ENCODE measurements around the gene TRIM52.
A peak's percentile ranks its signal among the peaks of the same experiment; 100 is the strongest.

Gene TRIM52

DNA sequence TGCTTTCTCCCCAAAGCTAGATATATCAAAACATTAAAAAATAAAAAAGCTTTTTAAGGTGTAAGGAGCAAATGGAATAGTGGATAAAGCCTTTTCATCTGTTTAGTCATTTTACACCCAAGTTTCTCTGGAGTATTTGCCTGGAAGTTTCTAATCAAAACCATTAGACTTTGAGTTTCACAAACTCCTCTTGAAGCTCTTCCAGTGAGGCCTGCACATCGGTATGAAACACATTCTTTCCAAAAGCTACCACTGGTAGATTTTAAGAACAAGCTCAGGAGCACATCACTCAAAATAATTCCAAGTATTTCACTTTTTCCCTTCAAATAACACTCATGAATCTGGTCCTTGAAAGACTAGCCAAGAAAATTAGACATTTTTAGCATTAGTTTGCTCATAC lies 5.7 kb downstream of the TRIM52 start:
- H3K27me3 ChIP-seq (ENCODE audit: insufficient read depth, low read length), result no peaks in the 10 kb centered on the region
- no peak overlapping the region for H2AFZ ChIP-seq (ENCODE audit: low read length)
- no peaks in the 10 kb centered on the region for H4K20me1 ChIP-seq (ENCODE audit: insufficient read depth, low read length)
- no peak overlapping the region for H3K27ac ChIP-seq (ENCODE audit: low read depth, low read length, poor library complexity, severe bottlenecking)
- H3K9me2 ChIP-seq (ENCODE audit: low read depth, low read length), result no peaks in the 10 kb centered on the region
- H3K36me3 ChIP-seq (ENCODE audit: insufficient read depth, low read length), result peaks cover 41% of the 10 kb centered on the region
- TF ChIP-seq, protein P1, sequence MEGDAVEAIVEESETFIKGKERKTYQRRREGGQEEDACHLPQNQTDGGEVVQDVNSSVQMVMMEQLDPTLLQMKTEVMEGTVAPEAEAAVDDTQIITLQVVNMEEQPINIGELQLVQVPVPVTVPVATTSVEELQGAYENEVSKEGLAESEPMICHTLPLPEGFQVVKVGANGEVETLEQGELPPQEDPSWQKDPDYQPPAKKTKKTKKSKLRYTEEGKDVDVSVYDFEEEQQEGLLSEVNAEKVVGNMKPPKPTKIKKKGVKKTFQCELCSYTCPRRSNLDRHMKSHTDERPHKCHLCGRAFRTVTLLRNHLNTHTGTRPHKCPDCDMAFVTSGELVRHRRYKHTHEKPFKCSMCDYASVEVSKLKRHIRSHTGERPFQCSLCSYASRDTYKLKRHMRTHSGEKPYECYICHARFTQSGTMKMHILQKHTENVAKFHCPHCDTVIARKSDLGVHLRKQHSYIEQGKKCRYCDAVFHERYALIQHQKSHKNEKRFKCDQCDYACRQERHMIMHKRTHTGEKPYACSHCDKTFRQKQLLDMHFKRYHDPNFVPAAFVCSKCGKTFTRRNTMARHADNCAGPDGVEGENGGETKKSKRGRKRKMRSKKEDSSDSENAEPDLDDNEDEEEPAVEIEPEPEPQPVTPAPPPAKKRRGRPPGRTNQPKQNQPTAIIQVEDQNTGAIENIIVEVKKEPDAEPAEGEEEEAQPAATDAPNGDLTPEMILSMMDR (IDR thresholded peaks at IDR 0.05; ENCODE audit: low read length), result no peak
- TF ChIP-seq EZH2 (IDR thresholded peaks at IDR 0.05; ENCODE audit: borderline replicate concordance, low read length), result no peak
- H3K4me3 ChIP-seq (ENCODE audit: low read depth, low read length, poor library complexity, severe bottlenecking), result no peak overlapping the region
- no peaks in the 10 kb centered on the region for H3F3A ChIP-seq (ENCODE audit: insufficient read depth, low read length)
- no peak overlapping the region for H3K9ac ChIP-seq (ENCODE audit: low read length)
- H3K4me2 ChIP-seq (ENCODE audit: low read length), result no peak overlapping the region
- H3K79me2 ChIP-seq (ENCODE audit: insufficient read depth, low read length), result peaks cover 47% of the 10 kb centered on the region
- H3K9me3 ChIP-seq (ENCODE audit: low read length), result no peaks in the 10 kb centered on the region
- peaks cover 57% of the 10 kb centered on the region for H3K4me1 ChIP-seq (ENCODE audit: insufficient read depth, low read length, severe bottlenecking)

DNA sequence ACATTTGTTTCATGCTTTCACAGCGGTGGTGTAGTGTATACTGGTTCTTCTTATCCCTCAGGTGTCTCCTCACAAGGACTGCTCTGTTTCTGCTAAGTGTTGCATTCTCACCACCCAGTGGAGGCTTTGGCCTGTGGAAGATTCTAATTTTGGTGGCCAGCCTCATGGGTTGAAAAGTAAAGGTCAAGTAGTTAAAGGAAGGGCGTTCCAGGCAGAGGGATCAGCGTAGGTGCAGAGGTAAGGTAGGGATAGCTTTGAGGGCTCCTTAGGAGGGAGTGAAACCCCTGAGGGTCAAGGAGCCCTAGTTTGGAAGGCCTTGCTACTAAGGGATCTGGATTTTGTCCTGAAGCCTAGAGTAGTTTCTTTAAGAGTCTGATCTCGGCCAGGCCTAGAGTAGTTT lies 12.7 kb downstream of the TRIM52 start:
- Histone ChIP-seq H3K9me3 (ENCODE audit: low read length) (no peaks in the 10 kb centered on the region), H2AFZ (ENCODE audit: low read length) (no peak overlapping the region), H3K27me3 (ENCODE audit: insufficient read depth, low read length) (no peaks in the 10 kb centered on the region), H3K4me3 (ENCODE audit: low read depth, low read length, poor library complexity, severe bottlenecking) (peak overlapping the region; percentile 96), H3K79me2 (ENCODE audit: insufficient read depth, low read length) (peaks cover 14% of the 10 kb centered on the region), H3K4me1 (ENCODE audit: insufficient read depth, low read length, severe bottlenecking) (peaks cover 65% of the 10 kb centered on the region), H3K9me2 (ENCODE audit: low read depth, low read length) (no peaks in the 10 kb centered on the region), H3K9ac (ENCODE audit: low read length) (peak overlapping the region; percentile 67), H3K27ac (ENCODE audit: low read depth, low read length, poor library complexity, severe bottlenecking) (peak overlapping the region; percentile 84), H3F3A (ENCODE audit: insufficient read depth, low read length) (no peaks in the 10 kb centered on the region), H4K20me1 (ENCODE audit: insufficient read depth, low read length) (no peaks in the 10 kb centered on the region), H3K36me3 (ENCODE audit: insufficient read depth, low read length) (peaks cover 10% of the 10 kb centered on the region), H3K4me2 (ENCODE audit: low read length) (peak overlapping the region; percentile 90)
- TF ChIP-seq, protein P1 (IDR thresholded peaks at IDR 0.05; ENCODE audit: low read length), result no peak
- TF ChIP-seq EZH2 (IDR thresholded peaks at IDR 0.05; ENCODE audit: borderline replicate concordance, low read length), result no peak

DNA sequence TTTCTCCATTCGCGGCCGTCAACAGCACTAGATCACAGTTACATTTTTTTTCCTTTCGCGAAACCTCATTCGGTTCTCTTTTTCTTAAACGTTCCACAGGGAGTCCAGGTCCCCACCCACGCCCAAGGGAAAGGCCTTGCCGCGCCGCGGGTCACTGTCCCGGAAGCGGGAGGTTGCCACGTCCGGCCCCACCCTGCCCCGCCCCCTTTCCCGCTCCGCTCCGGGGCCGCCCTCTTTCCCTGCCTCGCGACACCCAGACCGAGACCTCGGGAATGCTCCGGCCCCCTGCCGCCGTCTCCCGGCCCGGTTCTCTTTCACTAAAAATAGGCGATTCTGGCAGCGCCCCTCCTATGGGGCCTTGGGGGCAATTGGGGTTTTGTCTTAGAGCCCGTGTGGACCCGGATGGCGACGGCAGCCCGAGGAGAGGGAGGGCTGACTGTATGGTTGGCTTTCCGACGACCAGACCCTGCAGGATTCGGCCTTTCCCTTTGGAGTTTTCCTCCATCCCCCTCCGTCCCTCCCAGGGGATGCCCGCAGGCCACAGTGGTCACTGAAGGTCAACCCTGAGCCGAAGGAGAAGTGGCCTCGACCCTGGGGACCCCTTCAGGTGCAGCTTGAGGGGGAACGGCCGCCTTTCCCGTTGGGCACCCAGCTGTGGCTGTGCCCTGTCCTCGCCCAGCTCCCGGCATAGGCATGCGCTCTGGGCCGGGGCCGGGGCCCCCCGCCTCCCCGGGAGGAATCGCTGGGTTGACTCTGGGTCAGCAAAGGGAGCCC lies 14.5 kb downstream of the TRIM52 start:
- no peaks in the 10 kb centered on the region for H3F3A ChIP-seq (ENCODE audit: insufficient read depth, low read length)
- H3K9me2 ChIP-seq (ENCODE audit: low read depth, low read length), result no peaks in the 10 kb centered on the region
- peaks cover 20% of the 10 kb centered on the region for H3K36me3 ChIP-seq (ENCODE audit: insufficient read depth, low read length)
- H2AFZ ChIP-seq (ENCODE audit: low read length), result no peak overlapping the region
- peaks cover 26% of the 10 kb centered on the region for H3K79me2 ChIP-seq (ENCODE audit: insufficient read depth, low read length)
- no peaks in the 10 kb centered on the region for H3K27me3 ChIP-seq (ENCODE audit: insufficient read depth, low read length)
- H3K4me1 ChIP-seq (ENCODE audit: insufficient read depth, low read length, severe bottlenecking), result peaks cover 71% of the 10 kb centered on the region
- TF ChIP-seq, protein P1 (IDR thresholded peaks at IDR 0.05; ENCODE audit: low read length), result no peak
- no peak for TF ChIP-seq EZH2 (IDR thresholded peaks at IDR 0.05; ENCODE audit: borderline replicate concordance, low read length)
- no peaks in the 10 kb centered on the region for H3K9me3 ChIP-seq (ENCODE audit: low read length)
- H3K9ac ChIP-seq (ENCODE audit: low read length), result peak overlapping the region; percentile 99
- no peaks in the 10 kb centered on the region for H4K20me1 ChIP-seq (ENCODE audit: insufficient read depth, low read length)
- H3K4me2 ChIP-seq (ENCODE audit: low read length), result peak overlapping the region; percentile 90
- H3K4me3 ChIP-seq (ENCODE audit: low read depth, low read length, poor library complexity, severe bottlenecking), result peak overlapping the region; percentile 96
- H3K27ac ChIP-seq (ENCODE audit: low read depth, low read length, poor library complexity, severe bottlenecking), result peak overlapping the region; percentile 94

Measured in OCI-LY1 (cell line).